Esophagus muscularis mucosa (tissue), 4 donors: ENCODE results near the gene EEA1.

Experiments used
- CTCF ChIP-seq, 3 experiments: fragments of 200-600 bp in 2 of 3; fragments of 450-650 bp in 1 of 3; sonication (generic) in 2 of 3; IDR thresholded peaks; one replicate each; pipeline ENCODE4 v1.5.1; 2017 to 2019; ENCODE audit warnings: antibody characterized with exemption in 3 of 3, mild to moderate bottlenecking in 2 of 3, moderate library complexity in 1 of 3
- EP300 ChIP-seq: sonication (generic); formaldehyde crosslinking; IDR thresholded peaks from one replicate; pipeline ENCODE4 v1.6.1; 2017; ENCODE audit warnings: antibody characterized with exemption
- POLR2A ChIP-seq: fragments of 450-650 bp; IDR thresholded peaks from one replicate; pipeline ENCODE4 v1.6.1; 2017; ENCODE audit warnings: antibody characterized with exemption, moderate library complexity, mild to moderate bottlenecking, low read depth

GRCh38 chr12:92735131-92735721 is 193.9 kb downstream of the EEA1 start:
- TF ChIP-seq POLR2A (no peak), EP300 (no peak), CTCF (IDR thresholded peaks at IDR 0.05) (no peak)
